ENCODE data around the gene TRIM75. TPM values are rescaled to one million over a fixed set of nuclear protein-coding genes. Genes with fewer than 3 reads are reported as not detected.

The TRIM75 gene
- total RNA-seq = not detected in 2 replicates

GRCh38 chr4:165053645-165054044 is at the start of gene TRIM75:
Gene TRIM75, plus strand, starts transcription at chr4:165053866. Its CDS starts 5,282 bp downstream, at chr4:165059148.

DNA sequence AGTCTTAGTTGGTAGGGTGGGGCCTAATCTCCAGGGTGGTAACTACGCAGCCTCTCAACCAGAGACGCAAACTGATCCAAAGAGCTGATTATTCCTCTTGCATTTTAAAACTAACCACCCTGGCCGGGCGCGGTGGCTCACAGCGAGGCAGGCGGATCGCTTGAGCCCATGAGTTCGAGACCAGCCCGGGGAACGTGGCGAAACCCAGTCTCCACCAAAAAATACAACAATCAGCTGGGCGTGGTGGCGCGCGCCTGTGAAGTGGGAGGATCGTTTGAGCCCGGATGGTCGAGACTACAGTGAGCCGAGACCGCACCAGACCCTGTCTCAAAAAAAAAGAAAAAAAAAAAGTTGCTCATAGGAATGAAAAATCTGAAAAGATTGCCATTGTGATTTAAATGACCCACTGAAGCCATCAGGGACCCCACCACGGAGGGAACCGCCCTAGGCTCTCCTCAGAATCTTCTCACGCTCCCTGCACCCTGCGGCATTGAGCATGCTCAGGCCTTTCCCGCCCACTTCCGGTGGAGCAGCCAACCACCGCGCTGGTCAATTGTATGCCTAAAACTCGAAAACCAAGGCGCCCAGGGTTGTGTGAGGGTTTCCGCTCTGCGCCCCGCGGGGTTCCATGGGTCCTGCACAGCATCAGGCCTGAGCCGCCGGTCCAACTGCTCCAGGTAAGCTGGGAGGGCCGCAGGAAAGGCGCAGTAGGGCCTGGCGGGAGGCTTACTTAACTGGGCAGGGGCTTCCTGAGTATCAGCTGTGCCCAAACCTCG is 22.0 kb upstream of the TRIM75 start, which contains the start of gene TRIM60:
TSS of gene TRIM60 (plus strand) at position 564 of the 776 bp plus-strand sequence. CDS start 8,074 bp downstream, outside the sequence.

Other genes starting within 250 kb of the TRIM75 start
- gene APELA, start 176.7 kb upstream of the TRIM75 start, total RNA-seq = not detected in 2 replicates
- gene TRIM61, start 76.2 kb upstream of the TRIM75 start, total RNA-seq = 0.92 and 1.4 TPM in 2 replicates
- not detected in 2 replicates for gene TRIM60, start 21.9 kb upstream of the TRIM75 start, total RNA-seq
- gene TMEM192, start 59.0 kb downstream of the TRIM75 start, total RNA-seq = 4.9 and 8.2 TPM in 2 replicates
- 24.4 and 33.8 TPM in 2 replicates for gene KLHL2, start 153.7 kb downstream of the TRIM75 start, total RNA-seq

All from aortic smooth muscle cell (primary cell).